ENCODE measurements around the gene GFRA1. TPM values are rescaled to one million over a fixed set of nuclear protein-coding genes. Genes with fewer than 3 reads are reported as not detected.

Gene GFRA1
- total and polyA plus RNA-seq, 2 of the 4 experiments (the other 2 are of a cell fraction): 9.1 to 9.3 TPM

DNA sequence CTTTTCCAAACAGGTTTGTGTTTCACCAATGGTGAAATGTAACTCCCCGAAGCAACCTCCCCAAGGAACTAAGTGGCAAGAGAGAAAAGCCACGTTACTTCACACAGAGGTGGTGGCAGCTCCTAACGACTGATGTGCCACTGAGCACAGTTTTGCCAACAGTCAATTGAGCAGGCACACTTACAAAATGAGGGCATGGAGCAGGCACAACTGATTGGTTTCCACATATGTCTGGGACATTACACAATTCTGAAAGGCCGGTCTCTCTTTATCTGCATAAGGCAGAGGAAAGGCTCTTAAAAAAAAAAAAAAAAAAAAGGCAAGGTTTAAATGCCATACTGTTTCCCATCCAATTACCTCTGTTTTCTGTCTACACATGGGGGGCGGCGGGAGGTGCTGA, 86.7 kb downstream of the GFRA1 start:
- H3K4me2 ChIP-seq (ENCODE audit: low read depth, low read length): no peak overlapping the region
- H3K56ac ChIP-seq (ENCODE audit: extremely low read depth, insufficient read depth, low read length): no peak overlapping the region
- no peak overlapping the region for H3K23ac ChIP-seq (ENCODE audit: low read depth, low read length)
- H3K27me3 ChIP-seq (ENCODE audit: control insufficient read depth, insufficient read depth, low read length): no peaks in the 10 kb centered on the region
- dilution Hi-C loops (cut with HindIII; ENCODE audit: low sequenced_read_pairs, unreplicated experiment) (no loop called here), in situ Hi-C loops (cut with MboI; ENCODE audit: low sequenced_read_pairs) (no loop called here), intact Hi-C loops (cut with micrococcal nuclease) (loop anchor here (10.0 kb wide), 1 partner anchor 89 kb away; the partner anchor contains the start of gene GFRA1)
- H3K4me3 ChIP-seq (ENCODE audit: insufficient read depth, low read depth, low read length): no peak overlapping the region
- H2AFZ ChIP-seq (replicated peaks; ENCODE audit: low read length, poor library complexity): no peak overlapping the region
- no peaks in the 10 kb centered on the region for H3K9me1 ChIP-seq (ENCODE audit: insufficient read depth, low read length)
- no peak overlapping the region for H2AK5ac ChIP-seq (ENCODE audit: low read depth, low read length)
- no peak overlapping the region for H3K27ac ChIP-seq (ENCODE audit: insufficient read depth, low read length)
- no peak overlapping the region for H3K18ac ChIP-seq (ENCODE audit: low read depth, low read length)
- ChIA-PET CTCF (no interaction called here), POLR2A (ENCODE audit: unreplicated experiment) (no interaction called here)
- no peak overlapping the region for H2AK9ac ChIP-seq (replicated peaks; ENCODE audit: low read depth, low read length, poor library complexity)
- no peak overlapping the region for H4K5ac ChIP-seq (ENCODE audit: low read depth, low read length)
- BruUV-seq (replicated peaks): no TSS peak
- H2BK5ac ChIP-seq (ENCODE audit: low read depth, low read length, poor library complexity, severe bottlenecking): no peak overlapping the region
- H3K36me3 ChIP-seq (ENCODE audit: control insufficient read depth, insufficient read depth, low read length): no peaks in the 10 kb centered on the region
- no peak overlapping the region for H4K91ac ChIP-seq (ENCODE audit: insufficient read depth, low read depth, low read length)
- DNase-seq (no peak), ATAC-seq (ENCODE audit: low read depth) (no peak)
- WGBS, 2 experiments (ENCODE audit: extremely low coverage in 2 of 2, insufficient read length in 1 of 2): no CpG with 5 or more reads among the region's 6 CpGs
- no peak overlapping the region for H2BK20ac ChIP-seq (ENCODE audit: low read depth, low read length)
- H3K4me1 ChIP-seq (ENCODE audit: control insufficient read depth, insufficient read depth, low read length): no peaks in the 10 kb centered on the region
- no peaks in the 10 kb centered on the region; the same call in 1 of the 2 replicates for H3K9me3 ChIP-seq (ENCODE audit: control insufficient read depth, insufficient read depth, low read length)
- no peaks in the 10 kb centered on the region for H4K20me1 ChIP-seq (ENCODE audit: insufficient read depth, low read length)
- H2BK15ac ChIP-seq (ENCODE audit: low read depth, low read length): no peak overlapping the region
- no peak overlapping the region for H3K4ac ChIP-seq (ENCODE audit: low read depth, low read length)
- H4K8ac ChIP-seq (ENCODE audit: low read depth in 2 of 2, low read length in 2 of 2): no peak overlapping the region
- TF ChIP-seq RFX5 (IDR thresholded peaks at IDR 0.05; ENCODE audit: low read depth, low read length): no peak
- no peak for TF ChIP-seq MAFK (IDR thresholded peaks at IDR 0.05; ENCODE audit: low read depth, low read length)
- TF ChIP-seq FOS (IDR thresholded peaks at IDR 0.05; ENCODE audit: low read depth, low read length): no peak
- TF ChIP-seq SMC3 (IDR thresholded peaks at IDR 0.05; ENCODE audit: low read depth, low read length): no peak
- no peak for TF ChIP-seq CEBPB (IDR thresholded peaks at IDR 0.05; ENCODE audit: low read depth, low read length)
- TF ChIP-seq, protein P1, sequence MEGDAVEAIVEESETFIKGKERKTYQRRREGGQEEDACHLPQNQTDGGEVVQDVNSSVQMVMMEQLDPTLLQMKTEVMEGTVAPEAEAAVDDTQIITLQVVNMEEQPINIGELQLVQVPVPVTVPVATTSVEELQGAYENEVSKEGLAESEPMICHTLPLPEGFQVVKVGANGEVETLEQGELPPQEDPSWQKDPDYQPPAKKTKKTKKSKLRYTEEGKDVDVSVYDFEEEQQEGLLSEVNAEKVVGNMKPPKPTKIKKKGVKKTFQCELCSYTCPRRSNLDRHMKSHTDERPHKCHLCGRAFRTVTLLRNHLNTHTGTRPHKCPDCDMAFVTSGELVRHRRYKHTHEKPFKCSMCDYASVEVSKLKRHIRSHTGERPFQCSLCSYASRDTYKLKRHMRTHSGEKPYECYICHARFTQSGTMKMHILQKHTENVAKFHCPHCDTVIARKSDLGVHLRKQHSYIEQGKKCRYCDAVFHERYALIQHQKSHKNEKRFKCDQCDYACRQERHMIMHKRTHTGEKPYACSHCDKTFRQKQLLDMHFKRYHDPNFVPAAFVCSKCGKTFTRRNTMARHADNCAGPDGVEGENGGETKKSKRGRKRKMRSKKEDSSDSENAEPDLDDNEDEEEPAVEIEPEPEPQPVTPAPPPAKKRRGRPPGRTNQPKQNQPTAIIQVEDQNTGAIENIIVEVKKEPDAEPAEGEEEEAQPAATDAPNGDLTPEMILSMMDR (conservative IDR thresholded peaks at IDR 0.05; ENCODE audit: low read depth, low read length): no peak
- no peak for TF ChIP-seq NFE2L2 (IDR thresholded peaks at IDR 0.05; ENCODE audit: low read depth, low read length)
- no peak for TF ChIP-seq RCOR1 (IDR thresholded peaks at IDR 0.05; ENCODE audit: insufficient replicate concordance, low read length)
- H3K9ac ChIP-seq (ENCODE audit: low read depth, low read length): no peak overlapping the region
- H3K79me1 ChIP-seq (ENCODE audit: low read depth in 1 of 2, low read length in 2 of 2): no peaks in the 10 kb centered on the region
- no peak overlapping the region for H2BK120ac ChIP-seq (ENCODE audit: low read depth, low read length)
- no peak overlapping the region for H3K14ac ChIP-seq (replicated peaks; ENCODE audit: low read depth, low read length)
